Esophagus muscularis mucosa (tissue), 4 donors: ENCODE results near the gene HAUS7. TPM values are rescaled to one million over a fixed set of nuclear protein-coding genes. Genes with fewer than 3 reads are reported as not detected.
A peak's percentile ranks its signal among the peaks of the same experiment; 100 is the strongest.

ENCODE experiments used
- DNase-seq: peaks from one replicate; pipeline ENCODE4 v3.0.0-alpha.2; 2017; ENCODE audit errors: extremely low spot score
- H3K27ac ChIP-seq, 4 donors: fragments of 200-600 bp; sonication (generic); replicated peaks in 1 of 4; 1 replicate in 3 of 4; 2 replicates in 1 of 4; pipeline ENCODE4 v1.5.1; 2016 to 2019; ENCODE audit warnings: mild to moderate bottlenecking in 1 of 4
- H3K27me3 ChIP-seq, 4 donors: fragments of 200-600 bp; sonication (generic); one replicate each; pipeline versions ENCODE4 v1.5.1 to v1.6.0; 2016 to 2019
- H3K36me3 ChIP-seq, 4 donors: fragments of 200-600 bp; sonication (generic); one replicate each; pipeline ENCODE4 v1.5.1; 2016 to 2019
- H3K4me1 ChIP-seq, 4 donors: fragments of 200-600 bp; sonication (generic); one replicate each; pipeline ENCODE4 v1.5.1; 2016 to 2019
- H3K4me3 ChIP-seq, 4 donors: fragments of 200-600 bp; sonication (generic); 1 replicate in 2 of 4; 2 replicates in 2 of 4; pipeline ENCODE4 v1.5.1; 2016 to 2019; ENCODE audit warnings: mild to moderate bottlenecking in 4 of 4, moderate library complexity in 1 of 4
- H3K9me3 ChIP-seq, 4 donors: fragments of 200-600 bp; sonication (generic); 1 replicate in 3 of 4; 2 replicates in 1 of 4; pipeline ENCODE4 v1.5.1; 2016 to 2019
- EP300 ChIP-seq: sonication (generic); formaldehyde crosslinking; IDR thresholded peaks from one replicate; pipeline ENCODE4 v1.6.1; 2017; ENCODE audit warnings: antibody characterized with exemption
- POLR2A ChIP-seq: fragments of 450-650 bp; IDR thresholded peaks from one replicate; pipeline ENCODE4 v1.6.1; 2017; ENCODE audit warnings: antibody characterized with exemption, moderate library complexity, mild to moderate bottlenecking, low read depth
- POLR2AphosphoS5 ChIP-seq, 2 donors: sonication (generic); formaldehyde crosslinking; IDR thresholded peaks; one replicate each; pipeline ENCODE4 v1.6.1; 2017; ENCODE audit warnings: antibody characterized with exemption in 2 of 2
- WGBS: methylation state at CpG from one replicate; pipeline ENCODE4 v1.1.5; 2018; 5-methylcytosine and 5-hydroxymethylcytosine counted together
- intact Hi-C: fragments of 100-400 bp; cut with DNase I; formaldehyde crosslinking; loops from one replicate; pipeline ENCODE4 v1.15.1; 2023
- total RNA-seq, 4 donors: library from RNA; depleted of rRNA; stranded (reverse); fragments of >200 nt; gene quantifications; one replicate each; pipeline versions ENCODE4 v1.1.0 to v1.2.1, GENCODE V29; 2016
- TF ChIP-seq, protein P1 (sequence below), 3 experiments: fragments of 200-600 bp in 2 of 3; fragments of 450-650 bp in 1 of 3; sonication (generic) in 2 of 3; IDR thresholded peaks; one replicate each; pipeline ENCODE4 v1.5.1; 2017 to 2019; ENCODE audit warnings: antibody characterized with exemption in 3 of 3, mild to moderate bottlenecking in 2 of 3, moderate library complexity in 1 of 3

Gene HAUS7
- total RNA-seq, 4 donors from 2014 or later = 23.4 to 25.8 (median 24.2) TPM

DNA sequence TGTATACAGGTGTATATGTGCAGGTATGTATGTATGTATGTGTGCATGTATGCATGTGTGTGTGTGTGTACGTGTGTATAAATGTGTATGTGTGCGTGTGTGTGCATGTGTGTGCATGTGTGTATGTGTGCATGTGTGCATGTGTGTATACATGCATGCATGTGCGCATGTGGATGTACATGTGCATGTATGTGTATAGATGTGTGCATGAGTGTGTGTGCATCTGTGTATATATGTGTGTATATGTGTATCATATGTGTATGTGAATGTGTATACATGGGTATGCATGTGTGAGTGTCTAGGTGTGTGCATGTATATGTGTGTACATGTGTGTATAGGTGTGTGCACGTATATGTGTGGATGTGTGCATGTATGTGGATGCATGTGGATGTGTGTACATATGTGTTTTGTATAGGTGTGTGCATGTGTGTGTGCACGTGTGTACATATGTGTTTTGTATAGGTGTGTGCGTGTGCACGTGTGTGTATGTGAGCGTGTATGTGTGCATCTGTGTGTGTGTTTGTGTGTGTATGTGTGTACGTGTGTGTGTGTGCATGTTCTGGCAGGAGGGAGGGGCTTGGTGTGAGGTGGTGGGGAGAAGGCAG, 30.4 kb upstream of the HAUS7 start:
- Histone ChIP-seq H3K9me3 (no peaks in the 10 kb centered on the region), H3K27ac (no peak overlapping the region), H3K4me1 (peaks cover 0 to 6% (median under 1%) of the 10 kb centered on the region in 4 donors), H3K27me3 (no peaks in the 10 kb centered on the region), H3K36me3 (no peaks in the 10 kb centered on the region), H3K4me3 (no peak overlapping the region)
- TF ChIP-seq POLR2A (no peak), POLR2AphosphoS5 (IDR thresholded peaks at IDR 0.05) (no peak), EP300 (no peak)
- TF ChIP-seq, protein P1, sequence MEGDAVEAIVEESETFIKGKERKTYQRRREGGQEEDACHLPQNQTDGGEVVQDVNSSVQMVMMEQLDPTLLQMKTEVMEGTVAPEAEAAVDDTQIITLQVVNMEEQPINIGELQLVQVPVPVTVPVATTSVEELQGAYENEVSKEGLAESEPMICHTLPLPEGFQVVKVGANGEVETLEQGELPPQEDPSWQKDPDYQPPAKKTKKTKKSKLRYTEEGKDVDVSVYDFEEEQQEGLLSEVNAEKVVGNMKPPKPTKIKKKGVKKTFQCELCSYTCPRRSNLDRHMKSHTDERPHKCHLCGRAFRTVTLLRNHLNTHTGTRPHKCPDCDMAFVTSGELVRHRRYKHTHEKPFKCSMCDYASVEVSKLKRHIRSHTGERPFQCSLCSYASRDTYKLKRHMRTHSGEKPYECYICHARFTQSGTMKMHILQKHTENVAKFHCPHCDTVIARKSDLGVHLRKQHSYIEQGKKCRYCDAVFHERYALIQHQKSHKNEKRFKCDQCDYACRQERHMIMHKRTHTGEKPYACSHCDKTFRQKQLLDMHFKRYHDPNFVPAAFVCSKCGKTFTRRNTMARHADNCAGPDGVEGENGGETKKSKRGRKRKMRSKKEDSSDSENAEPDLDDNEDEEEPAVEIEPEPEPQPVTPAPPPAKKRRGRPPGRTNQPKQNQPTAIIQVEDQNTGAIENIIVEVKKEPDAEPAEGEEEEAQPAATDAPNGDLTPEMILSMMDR (IDR thresholded peaks at IDR 0.05) = no peak
- intact Hi-C loops = no loop called here
- no peak for DNase-seq
- 89% methylated on average over 9 of the region's 9 CpGs for WGBS

GRCh38 chrX:153499876-153500275, 29.5 kb upstream of the HAUS7 start:
- TF ChIP-seq EP300 = no peak
- peaks cover 0 to 14% (median 7%) of the 10 kb centered on the region in 4 donors for H3K4me1 ChIP-seq
- H3K4me3 ChIP-seq = no peak overlapping the region
- intact Hi-C loops = no loop called here
- no peaks in the 10 kb centered on the region for H3K9me3 ChIP-seq
- WGBS = 87% methylated on average over 3 of the region's 17 CpGs
- H3K27me3 ChIP-seq = peaks cover 0 to 6% (median 0%) of the 10 kb centered on the region in 4 donors
- no peak overlapping the region for H3K27ac ChIP-seq
- DNase-seq = no peak
- H3K36me3 ChIP-seq = no peaks in the 10 kb centered on the region

GRCh38 chrX:153499341-153499740, 29.0 kb upstream of the HAUS7 start:
- no peak overlapping the region for H3K27ac ChIP-seq
- H3K36me3 ChIP-seq = no peaks in the 10 kb centered on the region
- H3K4me3 ChIP-seq = no peak overlapping the region
- intact Hi-C loops = no loop called here
- WGBS = 77% methylated on average over 14 of the region's 15 CpGs
- TF ChIP-seq, protein P1 (IDR thresholded peaks at IDR 0.05) = no peak
- TF ChIP-seq POLR2AphosphoS5 (IDR thresholded peaks at IDR 0.05) (no peak), POLR2A (no peak), EP300 (no peak)
- no peak for DNase-seq
- no peaks in the 10 kb centered on the region for H3K9me3 ChIP-seq
- H3K4me1 ChIP-seq = peaks cover 0 to 20% (median 12%) of the 10 kb centered on the region in 4 donors
- H3K27me3 ChIP-seq = peaks cover 0 to 6% (median 0%) of the 10 kb centered on the region in 4 donors

DNA sequence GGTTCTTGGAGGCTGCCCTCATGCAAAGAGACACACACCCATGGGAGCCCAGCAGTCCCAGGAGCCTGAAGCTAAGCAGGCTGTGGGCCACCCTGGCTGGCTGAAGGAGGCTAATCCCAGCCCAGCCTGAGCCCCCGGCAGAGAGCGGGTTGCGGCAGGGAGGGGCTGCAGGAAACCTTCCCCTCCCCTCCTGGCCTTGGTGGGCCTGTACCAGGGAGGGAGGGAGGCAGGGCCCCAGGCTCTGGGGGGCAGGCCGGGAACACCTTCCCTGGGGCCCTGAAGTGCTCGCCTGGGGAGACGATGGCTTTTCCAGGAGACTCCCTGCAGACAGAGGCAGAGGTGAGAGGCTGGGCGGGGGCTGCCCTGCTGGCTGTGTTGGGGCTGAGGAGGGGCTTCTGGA, 28.1 kb upstream of the HAUS7 start:
- intact Hi-C loops = no loop called here
- WGBS = no CpG with 5 or more reads among the region's 7 CpGs
- no peaks in the 10 kb centered on the region for H3K36me3 ChIP-seq
- H3K9me3 ChIP-seq = no peaks in the 10 kb centered on the region
- peaks cover 0 to 21% (median 12%) of the 10 kb centered on the region in 4 donors for H3K4me1 ChIP-seq
- no peak for DNase-seq
- no peak overlapping the region for H3K4me3 ChIP-seq
- no peak overlapping the region for H3K27ac ChIP-seq
- H3K27me3 ChIP-seq = peaks cover 0 to 6% (median 0%) of the 10 kb centered on the region in 4 donors
- TF ChIP-seq POLR2A = no peak
- no peak for TF ChIP-seq EP300
- no peak for TF ChIP-seq POLR2AphosphoS5 (IDR thresholded peaks at IDR 0.05)
- TF ChIP-seq, protein P1 (IDR thresholded peaks at IDR 0.05) = no peak

DNA sequence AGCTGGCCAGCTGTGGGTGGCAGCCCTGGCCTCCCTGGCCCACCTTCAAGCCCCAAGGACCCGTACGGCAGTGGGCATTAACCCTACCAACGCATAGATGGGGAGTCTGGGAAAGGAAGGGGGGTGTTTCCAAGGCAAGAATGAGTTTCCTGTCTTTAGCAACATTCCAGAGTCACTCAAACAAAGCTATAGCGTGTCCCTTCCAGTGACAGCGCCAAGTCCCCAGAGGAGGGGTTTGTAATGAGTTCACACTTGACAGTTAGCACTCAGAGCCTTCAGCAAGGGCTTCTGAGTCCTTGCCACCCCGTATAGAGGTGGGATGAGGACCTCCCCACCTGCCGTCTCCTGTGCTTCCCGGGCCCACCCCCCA, 26.2 kb upstream of the HAUS7 start:
- H3K27me3 ChIP-seq = peaks cover 0 to 6% (median 1%) of the 10 kb centered on the region in 4 donors
- DNase-seq = no peak
- H3K36me3 ChIP-seq = no peaks in the 10 kb centered on the region
- peak overlapping the region in 1 of 4 donors; percentile 34 for H3K27ac ChIP-seq
- WGBS = 63% methylated on average over 8 of the region's 8 CpGs
- H3K9me3 ChIP-seq = no peaks in the 10 kb centered on the region
- peaks cover 0 to 21% (median 13%) of the 10 kb centered on the region in 4 donors for H3K4me1 ChIP-seq
- intact Hi-C loops = no loop called here
- TF ChIP-seq EP300 (no peak), POLR2AphosphoS5 (IDR thresholded peaks at IDR 0.05) (no peak), POLR2A (no peak)
- TF ChIP-seq, protein P1 (IDR thresholded peaks at IDR 0.05) = no peak
- peak overlapping the region in 3 of 4 donors; percentile 32 to 52 (median 39) for H3K4me3 ChIP-seq
